Suprapubic skin (tissue), 3 donors: ENCODE results near the gene PDE4D.

Experiments used
- CTCF ChIP-seq, 2 donors: fragments of 200-600 bp in 1 of 2; fragments of 450-650 bp in 1 of 2; sonication (generic) in 1 of 2; IDR thresholded peaks; one replicate each; pipeline ENCODE4 v1.5.1; 2016 to 2019; ENCODE audit warnings: antibody characterized with exemption in 2 of 2, mild to moderate bottlenecking in 1 of 2, moderate library complexity in 1 of 2
- POLR2A ChIP-seq, 2 donors: fragments of 450-650 bp; IDR thresholded peaks; one replicate each; pipeline ENCODE4 v1.6.1; 2017; ENCODE audit warnings: antibody characterized with exemption in 2 of 2, mild to moderate bottlenecking in 2 of 2, moderate library complexity in 2 of 2

GRCh38 chr5:58967597-58968281 is 925.8 kb downstream of the PDE4D start:
- TF ChIP-seq CTCF (IDR thresholded peaks at IDR 0.05) (no peak), POLR2A (IDR thresholded peaks at IDR 0.05) (no peak)
